ENCODE data around the gene IL1RAP.

DNA sequence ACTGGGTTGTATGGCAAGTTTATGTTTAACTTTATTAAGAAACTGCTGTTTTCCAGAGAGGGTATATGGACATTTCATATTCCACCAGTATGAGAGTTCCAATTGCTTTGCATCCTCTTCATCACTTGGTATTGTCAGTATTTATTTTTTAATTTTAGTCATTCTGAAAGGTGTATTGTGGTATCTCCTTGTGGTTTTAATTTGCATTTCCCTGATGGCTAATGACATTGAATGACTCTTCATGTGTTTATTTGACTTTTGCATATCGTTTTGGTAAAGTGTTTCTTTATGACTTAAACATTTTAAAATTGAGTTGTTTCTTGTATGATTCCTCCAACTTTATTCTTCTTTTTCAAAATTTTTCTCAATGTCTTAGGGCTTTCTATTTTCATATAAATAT, 44.4 kb downstream of the IL1RAP start:
- TF ChIP-seq, protein P1, sequence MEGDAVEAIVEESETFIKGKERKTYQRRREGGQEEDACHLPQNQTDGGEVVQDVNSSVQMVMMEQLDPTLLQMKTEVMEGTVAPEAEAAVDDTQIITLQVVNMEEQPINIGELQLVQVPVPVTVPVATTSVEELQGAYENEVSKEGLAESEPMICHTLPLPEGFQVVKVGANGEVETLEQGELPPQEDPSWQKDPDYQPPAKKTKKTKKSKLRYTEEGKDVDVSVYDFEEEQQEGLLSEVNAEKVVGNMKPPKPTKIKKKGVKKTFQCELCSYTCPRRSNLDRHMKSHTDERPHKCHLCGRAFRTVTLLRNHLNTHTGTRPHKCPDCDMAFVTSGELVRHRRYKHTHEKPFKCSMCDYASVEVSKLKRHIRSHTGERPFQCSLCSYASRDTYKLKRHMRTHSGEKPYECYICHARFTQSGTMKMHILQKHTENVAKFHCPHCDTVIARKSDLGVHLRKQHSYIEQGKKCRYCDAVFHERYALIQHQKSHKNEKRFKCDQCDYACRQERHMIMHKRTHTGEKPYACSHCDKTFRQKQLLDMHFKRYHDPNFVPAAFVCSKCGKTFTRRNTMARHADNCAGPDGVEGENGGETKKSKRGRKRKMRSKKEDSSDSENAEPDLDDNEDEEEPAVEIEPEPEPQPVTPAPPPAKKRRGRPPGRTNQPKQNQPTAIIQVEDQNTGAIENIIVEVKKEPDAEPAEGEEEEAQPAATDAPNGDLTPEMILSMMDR (conservative IDR thresholded peaks at IDR 0.05; ENCODE audit: low read length): no peak
- TF ChIP-seq EZH2phosphoT487 (IDR thresholded peaks at IDR 0.05; ENCODE audit: borderline replicate concordance, low read depth, low read length): no peak
